Activated CD4-positive, alpha-beta T cell treated with anti-CD3 and anti-CD28 coated beads, Interleukin-2, amount 10 ng/mL, durations not matched to agents 7 days and 5 days (primary cell): Measurements from ENCODE around the gene DGKI. TPM values are rescaled to one million over a fixed set of nuclear protein-coding genes. Genes with fewer than 3 reads are reported as not detected.

Experiments
- CTCF ChIA-PET: fragments of 350-600 bp; sonication (Branson Sonifier 250); formaldehyde crosslinking; loops from one replicate; lab custom pipeline; 2021; ENCODE audit warnings: antibody characterized with exemption; lab: Charles Lee
- POLR2A ChIA-PET: fragments of 350-600 bp; sonication (Branson Sonifier 250); formaldehyde crosslinking; loops from one replicate; lab custom pipeline; 2021; ENCODE audit warnings: antibody characterized with exemption; lab: Charles Lee
- DNase-seq: peaks from one replicate; pipeline ENCODE4 v3.0.0-alpha.2; 2020
- H3K27ac Mint-ChIP-seq: one replicate; pipeline ENCODE4 v1.8.0; 2021; ENCODE audit warnings: mild to moderate bottlenecking, moderate library complexity, mixed read lengths
- H3K27me3 Mint-ChIP-seq: one replicate; pipeline ENCODE4 v1.8.0; 2021; ENCODE audit warnings: mixed read lengths
- H3K36me3 Mint-ChIP-seq: one replicate; pipeline ENCODE4 v1.8.0; 2021; ENCODE audit warnings: low read depth, mixed read lengths
- H3K4me1 Mint-ChIP-seq: one replicate; pipeline ENCODE4 v1.8.0; 2021; ENCODE audit warnings: mixed read lengths
- H3K4me3 Mint-ChIP-seq: one replicate; pipeline ENCODE4 v1.8.0; 2021; ENCODE audit warnings: mild to moderate bottlenecking, moderate library complexity, mixed read lengths
- H3K9me3 Mint-ChIP-seq: one replicate; pipeline ENCODE4 v1.8.0; 2021; ENCODE audit warnings: mixed read lengths
- total RNA-seq, 2 experiments: library from RNA; stranded (reverse); gene quantifications; one replicate each; pipeline ENCODE4 v1.2.3, GENCODE V29; 2021

Gene DGKI
- total RNA-seq, 2 experiments from 2014 or later, result 0.06 to 0.25 TPM

- CTCF ChIA-PET, result no interaction called here
- no peak overlapping the region for H3K27ac Mint-ChIP-seq
Observed at GRCh38 chr7:137628216-137628615, 218.6 kb downstream of the DGKI start.

GRCh38 chr7:137626469-137627067 lies 220.2 kb downstream of the DGKI start:
- H3K27ac Mint-ChIP-seq, result no peak overlapping the region
- H3K9me3 Mint-ChIP-seq, result no peaks in the 10 kb centered on the region
- H3K4me1 Mint-ChIP-seq, result no peaks in the 10 kb centered on the region
- POLR2A ChIA-PET, result no interaction called here
- H3K36me3 Mint-ChIP-seq, result no peaks in the 10 kb centered on the region
- H3K27me3 Mint-ChIP-seq, result peaks cover 11% of the 10 kb centered on the region
- DNase-seq, result peak; percentile 53
- no peak overlapping the region for H3K4me3 Mint-ChIP-seq
- CTCF ChIA-PET, result interaction anchor here (0.6 to 1.1 kb wide), 2 partner anchors 18 to 19 kb away, joined by 3 read pairs; no protein-coding TSS in a partner anchor

More at GRCh38 chr7:137628216-137628615, 218.6 kb downstream of the DGKI start:
- Mint-ChIP-seq H3K36me3 (no peaks in the 10 kb centered on the region), H3K4me3 (no peak overlapping the region), H3K4me1 (no peaks in the 10 kb centered on the region), H3K27me3 (peaks cover 11% of the 10 kb centered on the region), H3K9me3 (no peaks in the 10 kb centered on the region)
- POLR2A ChIA-PET, result no interaction called here
- no peak for DNase-seq

GRCh38 chr7:137625197-137625596 lies 221.6 kb downstream of the DGKI start:
- H3K27ac Mint-ChIP-seq, result no peak overlapping the region
- no peaks in the 10 kb centered on the region for H3K9me3 Mint-ChIP-seq
- ChIA-PET CTCF (interaction anchor here (0.7 kb wide), 1 partner anchor 270 kb away, joined by 3 read pairs; no protein-coding TSS in a partner anchor), POLR2A (no interaction called here)
- H3K4me3 Mint-ChIP-seq, result no peak overlapping the region
- no peaks in the 10 kb centered on the region for H3K36me3 Mint-ChIP-seq
- no peaks in the 10 kb centered on the region for H3K4me1 Mint-ChIP-seq
- no peak for DNase-seq
- peaks cover 4% of the 10 kb centered on the region for H3K27me3 Mint-ChIP-seq

- Mint-ChIP-seq H3K4me1 (no peaks in the 10 kb centered on the region), H3K9me3 (no peaks in the 10 kb centered on the region), H3K4me3 (no peak overlapping the region), H3K36me3 (no peaks in the 10 kb centered on the region), H3K27ac (no peak overlapping the region), H3K27me3 (no peaks in the 10 kb centered on the region)
- no peak for DNase-seq
- ChIA-PET CTCF (no interaction called here), POLR2A (no interaction called here)
Observed at GRCh38 chr7:137619181-137619580, 227.6 kb downstream of the DGKI start.

GRCh38 chr7:137618748-137619147 lies 228.0 kb downstream of the DGKI start:
- Mint-ChIP-seq H3K9me3 (no peaks in the 10 kb centered on the region), H3K4me1 (no peaks in the 10 kb centered on the region), H3K4me3 (no peak overlapping the region), H3K36me3 (no peaks in the 10 kb centered on the region), H3K27me3 (no peaks in the 10 kb centered on the region), H3K27ac (no peak overlapping the region)
- ChIA-PET POLR2A (no interaction called here), CTCF (no interaction called here)
- no peak for DNase-seq

GRCh38 chr7:137613006-137613525 lies 233.7 kb downstream of the DGKI start:
- no peaks in the 10 kb centered on the region for H3K4me1 Mint-ChIP-seq

GRCh38 chr7:137611606-137612005 lies 235.2 kb downstream of the DGKI start:
- DNase-seq, result no peak
- ChIA-PET CTCF (no interaction called here), POLR2A (no interaction called here)
- H3K27ac Mint-ChIP-seq, result no peak overlapping the region
- H3K27me3 Mint-ChIP-seq, result peaks cover 6% of the 10 kb centered on the region
- no peaks in the 10 kb centered on the region for H3K9me3 Mint-ChIP-seq
- no peak overlapping the region for H3K4me3 Mint-ChIP-seq
- H3K36me3 Mint-ChIP-seq, result no peaks in the 10 kb centered on the region
- H3K4me1 Mint-ChIP-seq, result no peaks in the 10 kb centered on the region

More at GRCh38 chr7:137613006-137613525, 233.7 kb downstream of the DGKI start:
- ChIA-PET POLR2A (no interaction called here), CTCF (no interaction called here)
- Mint-ChIP-seq H3K27ac (no peak overlapping the region), H3K27me3 (peaks cover 6% of the 10 kb centered on the region), H3K36me3 (no peaks in the 10 kb centered on the region), H3K4me3 (no peak overlapping the region), H3K9me3 (no peaks in the 10 kb centered on the region)
- no peak for DNase-seq

- no peak overlapping the region for H3K27ac Mint-ChIP-seq
- no peaks in the 10 kb centered on the region for H3K36me3 Mint-ChIP-seq
- H3K9me3 Mint-ChIP-seq, result no peaks in the 10 kb centered on the region
- DNase-seq, result no peak
- ChIA-PET POLR2A (no interaction called here), CTCF (no interaction called here)
- peaks cover 6% of the 10 kb centered on the region for H3K27me3 Mint-ChIP-seq
- no peak overlapping the region for H3K4me3 Mint-ChIP-seq
- no peaks in the 10 kb centered on the region for H3K4me1 Mint-ChIP-seq
Observed at GRCh38 chr7:137609500-137609899, 237.3 kb downstream of the DGKI start.

GRCh38 chr7:137606061-137606674 lies 240.6 kb downstream of the DGKI start:
- CTCF ChIA-PET, result no interaction called here

GRCh38 chr7:137603043-137603442 lies 243.7 kb downstream of the DGKI start:
- no peak for DNase-seq
- Mint-ChIP-seq H3K4me1 (no peaks in the 10 kb centered on the region), H3K36me3 (no peaks in the 10 kb centered on the region), H3K27me3 (no peaks in the 10 kb centered on the region), H3K27ac (no peak overlapping the region), H3K9me3 (no peaks in the 10 kb centered on the region), H3K4me3 (no peak overlapping the region)
- CTCF ChIA-PET, result no interaction called here
- POLR2A ChIA-PET, result no interaction called here

More at GRCh38 chr7:137606061-137606674, 240.6 kb downstream of the DGKI start:
- no peak overlapping the region for H3K4me3 Mint-ChIP-seq
- H3K9me3 Mint-ChIP-seq, result no peaks in the 10 kb centered on the region
- no peaks in the 10 kb centered on the region for H3K4me1 Mint-ChIP-seq
- POLR2A ChIA-PET, result no interaction called here
- no peaks in the 10 kb centered on the region for H3K36me3 Mint-ChIP-seq
- peaks cover 4% of the 10 kb centered on the region for H3K27me3 Mint-ChIP-seq
- no peak for DNase-seq
- H3K27ac Mint-ChIP-seq, result no peak overlapping the region

- ChIA-PET CTCF (interaction anchor here (0.6 kb wide), 1 partner anchor 160 kb away, joined by 3 read pairs; no protein-coding TSS in a partner anchor), POLR2A (no interaction called here)
- Mint-ChIP-seq H3K4me1 (no peaks in the 10 kb centered on the region), H3K9me3 (no peaks in the 10 kb centered on the region), H3K27ac (no peak overlapping the region), H3K36me3 (no peaks in the 10 kb centered on the region), H3K4me3 (no peak overlapping the region), H3K27me3 (no peaks in the 10 kb centered on the region)
- no peak for DNase-seq
Observed at GRCh38 chr7:137601642-137602041, 245.1 kb downstream of the DGKI start.

GRCh38 chr7:137597856-137598255 lies 248.9 kb downstream of the DGKI start:
- no peak for DNase-seq
- Mint-ChIP-seq H3K4me3 (no peak overlapping the region), H3K9me3 (no peaks in the 10 kb centered on the region), H3K36me3 (no peaks in the 10 kb centered on the region), H3K27ac (no peak overlapping the region), H3K27me3 (peaks cover 2% of the 10 kb centered on the region), H3K4me1 (no peaks in the 10 kb centered on the region)
- ChIA-PET POLR2A (no interaction called here), CTCF (no interaction called here)

GRCh38 chr7:137593115-137593711 lies 253.6 kb downstream of the DGKI start:
- CTCF ChIA-PET, result no interaction called here
- H3K4me3 Mint-ChIP-seq, result no peak overlapping the region
- H3K27ac Mint-ChIP-seq, result no peak overlapping the region
- peaks cover 2% of the 10 kb centered on the region for H3K27me3 Mint-ChIP-seq
- no peak for DNase-seq
- POLR2A ChIA-PET, result no interaction called here
- no peaks in the 10 kb centered on the region for H3K36me3 Mint-ChIP-seq
- no peaks in the 10 kb centered on the region for H3K4me1 Mint-ChIP-seq
- no peaks in the 10 kb centered on the region for H3K9me3 Mint-ChIP-seq
